ENCODE results near the gene RPH3AL. TPM values are rescaled to one million over a fixed set of nuclear protein-coding genes. Genes with fewer than 3 reads are reported as not detected.
"Not testable (repeated sequence)": the region's sequence is repeated elsewhere in the genome, so short reads cannot be mapped to it uniquely, and the experiment has no call there.

RPH3AL gene
- polyA plus RNA-seq, 4 donors, result 13.1 to 27.4 (median 18.7) TPM

DNA sequence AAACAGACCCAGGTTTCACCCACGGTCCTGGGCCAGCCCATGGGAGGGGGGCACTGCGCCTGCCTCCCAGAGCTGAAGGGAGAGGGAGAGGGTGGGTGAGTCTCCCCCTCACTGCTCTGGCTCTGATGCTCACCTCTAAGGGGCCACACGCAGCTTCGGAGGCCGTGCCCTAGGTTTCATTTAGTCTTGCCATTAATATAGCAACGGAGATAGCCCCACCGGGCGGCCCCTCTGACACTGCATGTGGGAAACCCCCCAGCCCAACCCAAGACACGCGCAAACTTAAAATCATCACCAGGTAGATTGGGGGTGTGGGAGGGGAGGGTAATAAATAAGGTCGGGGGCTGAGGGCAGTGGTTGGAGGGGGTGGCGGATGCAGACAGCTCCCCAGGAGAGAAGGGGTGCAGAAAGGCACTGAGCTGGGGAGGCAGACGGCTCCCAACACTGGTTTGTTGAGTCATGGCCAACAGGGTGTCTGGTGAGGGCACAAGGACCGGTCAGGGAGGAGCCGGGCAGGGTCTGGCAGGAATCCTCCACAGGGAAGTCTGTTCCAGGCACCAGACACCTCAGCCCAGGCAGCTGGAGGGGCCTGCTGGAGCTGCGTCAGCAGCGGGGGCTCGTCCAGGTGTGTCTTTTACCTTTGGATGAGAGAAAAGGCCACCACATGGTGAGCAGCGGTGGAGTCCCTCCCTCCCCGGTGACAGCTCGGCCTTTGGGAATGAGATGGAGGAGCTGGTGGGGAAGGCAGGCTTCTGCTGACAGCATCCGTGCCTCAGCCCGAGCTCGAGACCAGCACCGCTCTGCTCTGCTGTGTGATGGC lies 139.1 kb downstream of the RPH3AL start:
- no peak for DNase-seq (ENCODE audit: low read depth in 4 of 4, low spot score in 3 of 4)

DNA sequence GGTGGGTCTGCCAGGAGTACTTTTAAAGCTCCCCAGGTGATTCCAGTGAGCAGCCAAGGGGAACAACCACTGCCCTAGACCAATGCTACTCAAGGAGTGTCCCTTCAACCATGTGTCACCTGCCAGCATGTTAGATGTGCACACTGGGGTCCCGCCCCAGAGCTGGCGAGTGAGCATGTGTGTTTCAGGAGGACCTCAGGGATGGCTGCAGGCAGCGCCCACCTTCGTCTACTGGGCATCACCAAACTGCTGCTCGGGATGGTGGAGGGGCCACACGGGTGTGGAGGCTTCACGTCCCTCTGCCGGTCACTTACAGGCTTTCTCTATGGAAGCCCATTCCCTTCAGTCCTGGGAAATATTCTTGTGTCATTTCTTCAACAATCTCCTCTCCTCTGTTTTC lies 142.2 kb downstream of the RPH3AL start:
- DNase-seq (ENCODE audit: low read depth in 4 of 4, low spot score in 3 of 4), result no peak

DNA sequence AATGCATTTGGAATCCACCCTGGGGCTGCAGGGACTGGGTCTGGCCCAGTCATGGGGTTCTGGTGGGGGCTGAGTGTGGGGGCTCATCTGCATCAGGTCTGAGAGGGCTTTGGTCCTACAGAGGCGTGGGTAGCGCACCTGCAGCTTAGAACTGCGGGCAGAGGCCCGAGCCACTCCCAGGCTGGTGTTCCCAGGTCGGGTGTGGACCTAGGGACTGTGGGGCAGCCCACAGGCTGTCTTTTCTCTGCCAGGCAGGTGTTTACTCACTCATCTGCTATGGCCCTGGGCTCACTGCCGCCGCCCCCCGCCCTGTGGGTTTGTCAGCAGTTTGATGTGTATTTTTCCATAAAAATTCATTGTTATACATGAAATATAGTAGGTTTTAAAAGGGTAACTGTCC lies 144.2 kb downstream of the RPH3AL start:
- DNase-seq (ENCODE audit: low read depth in 4 of 4, low spot score in 3 of 4), result no peak

DNA sequence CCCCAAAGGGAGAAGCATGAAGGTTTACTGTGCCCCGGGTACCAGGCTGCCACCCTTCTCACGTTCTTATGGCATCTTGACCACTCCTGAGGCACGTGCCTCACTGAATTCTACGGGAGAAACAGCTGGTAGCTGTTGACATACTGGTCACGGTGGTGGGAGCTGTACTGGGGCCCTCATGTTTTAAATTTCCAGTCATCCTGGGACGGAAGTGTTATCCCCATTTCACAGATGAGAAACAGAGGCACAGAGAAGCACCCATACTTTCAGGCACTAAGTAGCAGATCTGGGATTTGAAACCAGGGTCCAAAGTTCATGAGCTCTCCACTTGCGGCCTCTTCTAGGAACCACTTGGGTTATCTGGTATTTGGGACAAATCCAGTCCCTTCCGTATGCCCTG lies 144.8 kb downstream of the RPH3AL start:
- DNase-seq (ENCODE audit: low read depth in 4 of 4, low spot score in 3 of 4), result no peak

DNA sequence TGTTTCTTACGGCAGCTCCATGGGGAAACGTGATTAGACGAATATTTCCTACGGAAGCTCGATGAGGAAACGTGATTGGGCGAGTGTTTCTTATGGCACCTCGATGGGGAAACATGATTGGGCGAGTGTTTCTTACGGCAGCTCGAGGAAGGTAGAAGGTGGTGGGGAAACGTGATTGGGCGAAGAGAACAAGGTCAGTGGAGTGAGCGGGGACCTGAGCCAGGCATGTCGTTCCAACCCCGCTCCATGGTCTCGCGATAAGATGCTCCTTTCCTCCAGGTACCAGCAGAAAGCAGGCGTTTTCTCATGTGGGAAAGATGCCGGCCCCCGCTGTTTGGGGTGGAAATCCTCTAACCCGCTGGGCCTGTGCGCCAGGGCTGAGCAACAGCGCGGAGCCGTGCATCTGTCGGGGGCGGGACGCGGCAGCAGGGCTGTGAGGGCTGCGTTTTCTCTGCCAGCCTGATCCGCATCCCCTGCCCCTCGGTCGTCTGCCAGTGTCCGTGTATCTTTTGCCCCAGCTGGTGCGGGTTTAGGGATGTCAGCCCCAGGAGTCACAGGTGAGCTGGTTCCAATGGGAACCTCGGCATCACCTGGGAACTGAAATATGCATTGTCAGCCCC lies 145.6 kb downstream of the RPH3AL start:
- no peak for DNase-seq (ENCODE audit: low read depth in 4 of 4, low spot score in 3 of 4)

DNA sequence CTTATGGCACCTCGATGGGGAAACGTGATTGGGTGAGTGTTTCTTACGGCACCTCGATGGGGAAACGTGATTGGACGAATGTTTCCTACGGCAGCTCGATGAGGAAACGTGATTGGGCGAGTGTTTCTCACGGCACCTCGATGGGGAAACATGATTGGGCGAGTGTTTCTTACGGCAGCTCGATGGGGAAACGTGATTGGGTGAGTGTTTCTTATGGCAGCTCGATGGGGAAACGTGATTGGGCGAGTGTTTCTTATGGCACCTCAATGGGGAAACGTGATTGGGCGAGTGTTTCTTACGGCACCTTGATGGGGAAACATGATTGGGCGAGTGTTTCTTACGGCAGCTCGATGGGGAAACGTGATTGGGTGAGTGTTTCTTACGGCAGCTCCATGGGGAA lies 146.1 kb downstream of the RPH3AL start:
- not testable (repeated sequence) for DNase-seq (ENCODE audit: low read depth in 4 of 4, low spot score in 3 of 4)

DNA sequence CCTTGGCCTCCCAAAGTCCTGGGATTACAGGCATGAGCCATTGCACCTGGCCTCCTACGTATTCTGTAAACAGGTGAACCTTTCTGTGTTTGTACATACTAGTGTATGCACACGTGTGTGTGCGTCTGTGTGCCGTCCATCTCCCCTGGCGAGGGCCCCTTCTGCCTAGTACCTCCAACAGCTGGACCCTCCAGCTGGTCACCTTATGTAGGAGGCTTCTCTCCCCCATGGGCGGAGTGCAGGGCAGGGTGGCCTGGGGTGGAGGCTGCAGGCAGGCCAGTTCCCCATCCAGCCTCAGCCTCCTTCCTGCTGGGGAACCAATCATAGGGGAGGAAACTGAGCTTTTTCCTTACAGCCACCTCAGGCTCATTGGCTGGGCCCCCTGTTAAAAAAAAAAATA lies 146.8 kb downstream of the RPH3AL start:
- no peak for DNase-seq (ENCODE audit: low read depth in 4 of 4, low spot score in 3 of 4)

DNA sequence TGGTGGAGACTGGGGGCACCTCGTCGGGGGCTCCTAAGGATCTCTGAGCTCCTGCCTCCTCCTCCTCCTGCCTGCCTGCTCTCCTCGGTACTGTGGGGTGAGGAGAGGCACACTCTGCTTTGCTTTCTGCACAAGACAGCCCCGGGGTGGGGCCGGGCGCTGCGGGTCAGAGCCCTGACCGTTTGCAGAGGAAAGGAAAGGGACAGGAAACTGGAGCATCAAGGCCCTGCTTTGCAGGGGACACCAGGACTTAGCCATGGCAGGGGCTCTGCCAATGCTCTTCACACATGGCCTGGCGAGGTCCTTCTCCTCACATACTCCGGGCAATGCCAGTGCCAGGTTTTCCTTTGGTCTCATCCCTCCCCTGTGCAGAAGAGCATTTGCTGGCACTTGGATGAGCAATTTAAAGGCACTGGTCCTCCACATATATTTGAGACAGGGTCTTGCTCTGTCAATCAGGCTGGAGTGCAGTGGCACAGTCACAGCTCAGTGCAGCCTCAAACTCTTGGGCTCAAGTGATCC lies 147.4 kb downstream of the RPH3AL start:
- DNase-seq (ENCODE audit: low read depth in 4 of 4, low spot score in 3 of 4), result no peak

DNA sequence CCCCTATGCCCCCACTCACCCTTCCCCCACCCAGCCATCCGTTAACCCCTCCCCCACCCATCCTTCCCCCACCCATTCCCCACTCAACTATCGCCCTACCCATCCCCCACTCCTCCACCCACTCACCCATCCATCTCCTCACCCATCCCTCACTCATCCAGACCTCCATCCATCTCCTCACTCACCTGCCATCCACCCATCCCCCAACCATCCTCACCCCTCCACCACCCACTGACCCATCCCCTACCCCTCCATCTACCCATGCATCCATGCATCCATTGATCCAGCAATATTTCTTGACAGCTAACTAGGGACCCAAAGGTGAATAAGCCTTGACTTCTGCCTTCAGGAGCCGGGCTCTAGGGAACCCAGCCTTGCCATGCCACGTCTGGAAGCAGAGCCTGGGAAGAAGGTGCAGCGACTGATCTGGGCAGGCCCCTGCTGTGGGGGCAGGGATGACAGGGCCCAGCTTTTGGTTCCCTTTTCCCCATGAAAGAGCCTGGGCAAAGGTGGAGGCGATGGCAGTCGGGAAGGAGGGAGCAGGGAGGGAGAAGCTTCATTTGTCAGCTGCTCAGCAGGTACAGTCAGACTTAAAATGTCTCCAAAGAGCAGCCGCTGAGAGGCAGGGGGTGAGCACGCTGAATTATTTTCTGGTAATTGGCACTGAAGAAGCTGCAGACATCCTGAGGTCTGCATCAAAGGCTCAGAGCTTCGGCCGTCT lies 148.0 kb downstream of the RPH3AL start:
- no peak for DNase-seq (ENCODE audit: low read depth in 4 of 4, low spot score in 3 of 4)

DNA sequence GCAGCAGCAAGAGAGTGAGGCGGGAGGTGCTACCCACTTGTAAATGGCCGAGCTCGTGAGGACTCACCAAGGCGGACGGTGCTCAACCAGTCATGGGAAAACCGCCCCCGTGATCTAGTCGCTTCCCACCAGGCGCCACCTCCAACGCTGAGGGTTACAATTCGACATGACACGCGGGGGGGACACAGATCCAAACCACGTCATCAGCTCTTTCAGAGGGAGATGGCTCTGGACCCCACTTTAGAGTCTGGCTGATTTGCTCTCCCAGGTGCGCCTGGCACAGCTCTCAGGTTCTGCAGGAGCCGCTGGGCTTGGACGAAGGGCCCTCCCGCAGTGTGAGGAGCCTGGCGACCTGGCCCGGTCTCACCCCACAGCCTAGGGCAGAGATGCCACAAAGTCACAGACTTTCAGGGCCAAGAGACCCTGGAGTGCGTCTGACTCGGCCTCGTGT lies 150.1 kb downstream of the RPH3AL start:
- DNase-seq (ENCODE audit: low read depth in 4 of 4, low spot score in 3 of 4), result no peak

DNA sequence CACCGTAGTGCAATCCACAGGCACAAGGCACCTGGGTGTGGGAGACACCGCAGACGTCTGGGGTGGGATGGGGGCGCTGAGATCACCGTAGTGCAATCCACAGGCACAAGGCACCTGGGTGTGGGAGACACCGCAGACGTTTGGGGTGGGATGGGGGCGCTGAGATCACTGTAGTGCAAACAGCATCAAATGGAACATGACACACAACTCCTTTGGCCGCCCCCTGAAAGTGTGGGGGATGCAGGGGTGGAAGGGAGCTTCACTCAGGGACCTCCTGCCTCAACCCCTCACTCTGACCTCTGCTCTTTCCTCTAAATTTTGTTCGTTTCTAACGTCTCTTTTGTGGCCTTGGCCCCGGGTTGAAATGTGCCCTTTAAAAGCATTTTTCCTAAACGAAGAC lies 150.9 kb downstream of the RPH3AL start:
- DNase-seq (ENCODE audit: low read depth in 4 of 4, low spot score in 3 of 4), result not testable (repeated sequence)

DNA sequence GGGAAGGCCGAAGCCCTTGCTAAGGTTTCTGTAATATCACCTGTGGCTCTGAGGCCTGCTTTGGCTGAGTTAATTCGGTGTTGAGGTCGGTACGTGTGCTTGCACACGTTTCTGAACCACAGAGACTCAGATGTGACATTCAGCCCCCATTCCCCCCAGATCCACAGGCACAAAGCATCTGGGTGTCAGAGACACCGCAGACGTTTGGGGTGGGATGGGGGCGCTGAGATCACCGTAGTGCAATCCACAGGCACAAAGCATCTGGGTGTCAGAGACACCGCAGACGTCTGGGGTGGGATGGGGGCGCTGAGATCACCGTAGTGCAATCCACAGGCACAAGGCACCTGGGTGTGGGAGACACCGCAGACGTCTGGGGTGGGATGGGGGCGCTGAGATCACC lies 151.3 kb downstream of the RPH3AL start:
- not testable (repeated sequence) for DNase-seq (ENCODE audit: low read depth in 4 of 4, low spot score in 3 of 4)

DNA sequence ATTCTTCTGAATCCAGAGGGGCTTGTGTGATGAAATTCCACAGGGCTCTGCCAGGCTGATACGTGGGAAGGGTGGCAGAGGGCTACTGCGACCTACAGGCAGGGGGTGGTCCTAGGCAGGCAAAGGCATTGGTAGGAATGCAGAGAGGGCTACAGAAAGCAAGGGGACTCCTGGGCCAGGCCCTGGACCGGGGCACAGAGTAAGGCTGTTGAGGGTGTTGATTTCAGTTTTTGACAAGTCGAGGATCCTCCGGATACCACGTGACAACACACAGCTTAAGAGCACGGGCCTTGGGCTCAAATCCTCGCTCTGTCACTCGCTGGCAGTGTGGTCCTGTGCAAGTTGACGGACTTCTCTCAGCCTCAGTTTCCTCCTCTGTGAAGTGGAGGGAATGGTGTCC lies 152.0 kb downstream of the RPH3AL start:
- DNase-seq (ENCODE audit: low read depth in 4 of 4, low spot score in 3 of 4), result no peak

DNA sequence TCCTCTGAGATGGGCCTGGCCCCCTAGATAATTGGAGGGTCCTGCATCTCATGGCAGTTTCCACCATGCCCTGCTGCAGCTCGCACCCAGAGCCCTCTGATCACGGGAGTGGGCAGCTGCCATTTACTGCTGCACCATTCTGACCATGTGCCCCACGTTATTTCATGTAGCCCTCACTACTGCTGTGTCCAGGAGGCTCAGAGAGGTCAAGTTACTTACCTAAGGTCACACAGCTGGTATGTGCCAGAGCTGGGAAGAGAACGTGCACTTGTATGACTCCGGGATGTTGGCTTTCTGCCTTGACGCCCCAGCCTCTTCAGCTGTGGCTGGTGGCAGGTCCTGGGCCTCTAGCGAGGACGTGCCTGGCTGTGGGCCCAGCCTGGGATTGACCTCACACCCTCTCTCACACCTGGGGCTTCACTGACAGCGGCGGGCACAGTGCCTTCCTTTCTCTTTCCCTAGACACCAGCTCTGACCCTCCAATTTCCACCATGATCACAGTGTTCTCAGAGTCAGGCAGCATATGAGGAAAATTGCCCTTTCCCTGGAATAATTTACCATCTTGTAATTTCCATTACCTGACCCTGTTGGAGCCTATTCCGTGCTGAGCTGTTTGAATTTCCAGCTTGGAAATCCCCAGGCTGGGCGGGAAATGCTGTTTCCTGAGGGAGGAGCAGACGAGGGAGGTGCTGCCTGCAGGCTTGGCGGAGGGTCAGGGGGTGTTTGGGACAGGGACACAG lies 152.6 kb downstream of the RPH3AL start:
- DNase-seq (ENCODE audit: low read depth in 4 of 4, low spot score in 3 of 4), result no peak

DNA sequence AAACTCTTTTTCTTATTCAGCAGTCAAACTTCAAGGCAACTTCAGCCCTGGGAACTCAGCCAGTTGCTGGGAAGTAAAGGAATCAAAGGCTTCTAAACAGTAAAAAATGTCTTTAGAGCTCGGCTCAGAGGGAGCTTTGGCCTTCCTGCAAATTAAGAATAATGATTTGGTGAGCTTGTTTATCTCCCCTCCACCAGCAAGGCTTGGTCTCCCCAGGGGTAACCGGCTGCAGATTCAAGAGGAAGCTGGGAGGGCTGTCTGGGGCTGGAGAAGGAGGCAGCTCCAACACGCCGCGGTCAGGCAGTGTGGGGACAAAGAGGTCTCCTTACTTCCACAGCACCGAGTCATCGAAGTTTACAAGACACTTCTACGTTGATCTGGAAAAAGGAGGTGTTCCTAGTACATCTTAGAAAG lies 153.4 kb downstream of the RPH3AL start:
- DNase-seq (ENCODE audit: low read depth in 4 of 4, low spot score in 3 of 4), result peak in 2 of 4 donors; percentile 60 to 69

DNA sequence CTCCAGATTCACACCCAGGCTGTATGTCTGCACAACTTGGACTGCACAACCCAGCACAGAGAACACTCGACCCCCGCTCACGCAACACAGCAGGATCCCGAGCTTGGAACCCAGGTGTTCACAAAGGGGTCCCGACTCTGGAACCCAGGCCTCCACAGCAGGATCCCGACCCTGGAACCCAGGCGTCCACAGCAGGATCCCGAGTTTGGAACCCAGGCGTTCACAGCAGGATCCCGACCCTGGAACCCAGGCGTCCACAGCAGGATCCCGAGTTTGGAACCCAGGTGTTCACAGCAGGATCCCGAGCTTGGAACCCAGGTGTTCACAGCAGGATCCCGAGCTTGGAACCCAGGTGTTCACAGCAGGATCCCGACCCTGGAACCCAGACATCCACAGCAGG lies 154.4 kb downstream of the RPH3AL start:
- DNase-seq (ENCODE audit: low read depth in 4 of 4, low spot score in 3 of 4), result not testable (repeated sequence)

DNA sequence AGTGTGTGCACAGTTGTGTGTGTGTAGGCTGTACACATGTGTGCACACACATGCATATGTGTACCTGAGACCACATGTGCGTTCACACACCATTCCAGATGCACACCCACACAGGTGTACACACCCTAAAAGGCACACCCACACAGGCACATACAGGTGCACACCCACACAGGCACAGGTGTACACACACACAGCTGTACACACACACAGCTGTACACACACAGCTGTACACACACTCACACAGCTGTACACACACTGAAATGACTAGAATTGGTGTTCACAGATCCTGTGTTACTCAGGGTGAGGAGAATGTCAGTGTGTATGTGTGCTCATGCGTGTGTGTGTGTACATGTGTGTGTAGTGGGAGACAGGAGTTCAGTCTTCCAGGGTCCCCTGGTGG lies 155.3 kb downstream of the RPH3AL start:
- no peak for DNase-seq (ENCODE audit: low read depth in 4 of 4, low spot score in 3 of 4)

DNA sequence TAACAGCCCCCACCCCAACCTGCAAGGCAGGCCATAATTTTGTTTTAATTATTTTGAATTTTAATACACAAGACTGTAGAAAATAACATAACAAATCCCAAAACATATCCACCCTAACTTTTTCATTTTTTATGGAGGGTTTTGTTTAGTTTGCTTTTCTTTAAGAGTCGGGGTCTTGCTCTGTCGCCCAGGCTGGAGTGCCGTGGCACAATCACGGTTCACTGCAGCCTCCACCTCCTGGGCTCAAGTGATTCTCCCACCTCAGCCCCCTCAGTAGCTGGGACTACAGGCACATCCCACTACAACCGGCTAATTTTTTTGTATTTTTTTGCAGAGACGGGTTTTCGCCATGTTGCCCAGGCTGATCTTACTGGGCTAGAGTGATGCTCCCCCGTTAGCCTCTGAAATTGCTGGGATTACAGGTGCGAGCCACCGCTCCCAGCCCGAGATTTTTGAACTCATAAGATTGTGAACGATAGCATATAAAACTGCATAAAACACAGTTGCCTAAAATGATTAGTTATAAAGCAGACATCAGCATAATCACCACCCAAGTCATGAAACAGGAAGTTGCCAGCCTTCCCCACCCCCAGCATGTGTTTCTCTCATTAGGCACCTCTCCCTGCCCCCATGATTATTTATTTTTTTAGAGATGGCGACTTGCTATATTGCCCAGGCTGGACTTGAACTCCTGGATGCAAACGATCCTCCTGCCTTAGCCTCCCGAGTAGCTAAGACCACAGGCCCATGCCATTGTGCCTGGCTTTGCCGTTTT lies 157.6 kb downstream of the RPH3AL start:
- DNase-seq (ENCODE audit: low read depth in 4 of 4, low spot score in 3 of 4), result no peak

DNA sequence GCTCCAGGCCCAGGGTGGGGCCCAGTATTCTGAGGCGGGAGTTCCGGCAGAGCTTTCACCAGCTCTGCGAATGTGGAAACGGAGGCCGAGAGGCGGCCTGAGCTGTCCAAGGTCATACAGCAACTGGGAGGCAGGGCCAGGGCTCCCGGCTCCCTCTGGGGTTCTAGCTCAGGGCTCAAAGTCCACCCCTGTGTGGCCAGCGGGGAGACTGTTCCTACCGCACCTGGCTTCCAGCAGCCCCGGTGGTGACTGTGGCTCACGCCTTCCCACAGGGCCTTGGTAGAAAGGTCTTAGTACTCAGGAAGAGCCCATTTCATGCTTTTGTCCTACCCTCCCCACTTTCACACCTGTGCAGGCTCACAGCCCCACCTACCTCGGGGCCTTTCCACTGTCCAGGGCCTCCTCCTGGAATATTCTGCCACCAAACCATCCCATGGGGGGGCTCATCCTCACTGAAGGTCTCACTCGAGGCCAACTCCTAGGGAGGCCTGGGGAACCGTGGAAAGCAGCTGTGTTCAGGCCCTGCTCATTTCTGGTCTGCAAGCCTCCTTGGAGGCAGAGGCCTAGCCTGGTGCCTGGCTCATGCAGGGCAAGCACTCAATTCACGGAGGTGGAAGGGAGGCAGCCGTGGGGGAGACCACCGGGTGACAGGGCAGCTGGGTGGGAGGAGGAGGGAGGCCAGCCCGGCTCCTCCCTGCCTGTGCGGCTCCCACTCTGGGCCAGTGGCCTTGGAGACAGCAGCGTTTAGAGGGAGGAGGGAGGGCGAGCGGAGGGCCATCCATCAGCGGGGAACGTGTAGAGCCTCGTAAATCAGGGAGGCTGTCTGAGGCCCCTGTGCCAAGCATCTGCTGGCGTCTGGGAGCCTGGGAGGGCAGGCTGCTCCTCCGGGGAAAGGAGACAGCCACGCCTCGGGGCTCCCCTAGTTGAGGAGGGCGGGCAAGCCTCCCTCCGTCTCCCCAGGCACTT lies 158.5 kb downstream of the RPH3AL start:
- DNase-seq (ENCODE audit: low read depth in 4 of 4, low spot score in 3 of 4), result peak in 2 of 4 donors; percentile 61 to 65

All from right renal pelvis (tissue), 4 donors.